ENCODE results near the gene MED20. TPM values are rescaled to one million over a fixed set of nuclear protein-coding genes. Genes with fewer than 3 reads are reported as not detected.

Gene MED20
- total RNA-seq, 1 experiment from 2014 or later = 42.4 TPM

- no peak overlapping the region for H3K27ac Mint-ChIP-seq
- H3K4me1 Mint-ChIP-seq = no peaks in the 10 kb centered on the region
- H3K36me3 Mint-ChIP-seq = peaks cover 42% of the 10 kb centered on the region
- DNase-seq (ENCODE audit: low spot score) = no peak
- H3K9me3 Mint-ChIP-seq = no peaks in the 10 kb centered on the region
- ChIA-PET POLR2A (interaction anchor here (0.9 kb wide), 1 partner anchor 11 kb away, joined by 3 read pairs; no protein-coding TSS in a partner anchor), CTCF (interaction anchor here (1.6 kb wide), 1 partner anchor 11 kb away, joined by 5 read pairs; the partner anchor contains the start of genes BYSL and MED20)
- no peaks in the 10 kb centered on the region for H3K27me3 Mint-ChIP-seq (ENCODE audit: low read depth)
- no peak for ATAC-seq
- H3K4me3 Mint-ChIP-seq = no peak overlapping the region
- TF ChIP-seq ZSCAN18 (CRISPR knock-in tag; IDR thresholded peaks at IDR 0.05) (no peak), FOXP4 (CRISPR knock-in tag; IDR thresholded peaks at IDR 0.05) (no peak), ZNF121 (CRISPR knock-in tag; IDR thresholded peaks at IDR 0.05) (no peak), IRF1 (CRISPR knock-in tag; IDR thresholded peaks at IDR 0.05) (no peak), ATF2 (CRISPR knock-in tag; IDR thresholded peaks at IDR 0.05; ENCODE audit: borderline replicate concordance, low read depth) (no peak), ZNF263 (CRISPR knock-in tag; IDR thresholded peaks at IDR 0.05; ENCODE audit: low read depth) (no peak), ZNF416 (CRISPR knock-in tag; IDR thresholded peaks at IDR 0.05) (no peak), CBFB (CRISPR knock-in tag; IDR thresholded peaks at IDR 0.05; ENCODE audit: low read depth) (no peak), PREB (CRISPR knock-in tag; IDR thresholded peaks at IDR 0.05; ENCODE audit: borderline replicate concordance) (no peak), ZNF232 (CRISPR knock-in tag; IDR thresholded peaks at IDR 0.05) (no peak), NFYB (CRISPR knock-in tag; conservative IDR thresholded peaks at IDR 0.05; ENCODE audit: low read depth) (no peak), ZNF138 (CRISPR knock-in tag; conservative IDR thresholded peaks at IDR 0.05) (no peak), CREB1 (CRISPR knock-in tag; IDR thresholded peaks at IDR 0.05) (no peak)
Observed at GRCh38 chr6:41909727-41910126, 11.2 kb downstream of the MED20 start.

- Mint-ChIP-seq H3K9me3 (no peaks in the 10 kb centered on the region), H3K27me3 (ENCODE audit: low read depth) (no peaks in the 10 kb centered on the region), H3K27ac (no peak overlapping the region), H3K4me1 (peaks cover 6% of the 10 kb centered on the region; the same call in 1 of the 2 replicates), H3K4me3 (no peak overlapping the region), H3K36me3 (peaks cover 18% of the 10 kb centered on the region)
- TF ChIP-seq ZSCAN18 (CRISPR knock-in tag; IDR thresholded peaks at IDR 0.05) (no peak), MYBL2 (CRISPR knock-in tag; IDR thresholded peaks at IDR 0.05) (no peak), ZNF671 (CRISPR knock-in tag; IDR thresholded peaks at IDR 0.05) (no peak), TEAD1 (CRISPR knock-in tag; IDR thresholded peaks at IDR 0.05) (no peak), PRRX2 (CRISPR knock-in tag; IDR thresholded peaks at IDR 0.05) (no peak), FOXP1 (CRISPR knock-in tag; IDR thresholded peaks at IDR 0.05; ENCODE audit: borderline replicate concordance) (no peak), AFF4 (CRISPR knock-in tag; IDR thresholded peaks at IDR 0.05; ENCODE audit: borderline replicate concordance) (no peak), CTCF (IDR thresholded peaks at IDR 0.05) (no peak), ZNF219 (CRISPR knock-in tag; IDR thresholded peaks at IDR 0.05; ENCODE audit: borderline replicate concordance) (no peak)
- CTCF ChIA-PET = interaction anchor here (0.6 to 1.0 kb wide), 2 partner anchors 19 to 45 kb away, joined by 3 read pairs; partner anchors contain the start of genes BYSL and MED20
- DNase-seq (ENCODE audit: low spot score) = peak; percentile 46
- POLR2A ChIA-PET = no interaction called here
- ATAC-seq = peak; percentile 56; the same call in 1 of the 2 replicates
Observed at GRCh38 chr6:41901882-41902519, 18.9 kb downstream of the MED20 start.
